ENCODE measurements around the gene PARP1.
A peak's percentile ranks its signal among the peaks of the same experiment; 100 is the strongest.

The PARP1 gene

DNA sequence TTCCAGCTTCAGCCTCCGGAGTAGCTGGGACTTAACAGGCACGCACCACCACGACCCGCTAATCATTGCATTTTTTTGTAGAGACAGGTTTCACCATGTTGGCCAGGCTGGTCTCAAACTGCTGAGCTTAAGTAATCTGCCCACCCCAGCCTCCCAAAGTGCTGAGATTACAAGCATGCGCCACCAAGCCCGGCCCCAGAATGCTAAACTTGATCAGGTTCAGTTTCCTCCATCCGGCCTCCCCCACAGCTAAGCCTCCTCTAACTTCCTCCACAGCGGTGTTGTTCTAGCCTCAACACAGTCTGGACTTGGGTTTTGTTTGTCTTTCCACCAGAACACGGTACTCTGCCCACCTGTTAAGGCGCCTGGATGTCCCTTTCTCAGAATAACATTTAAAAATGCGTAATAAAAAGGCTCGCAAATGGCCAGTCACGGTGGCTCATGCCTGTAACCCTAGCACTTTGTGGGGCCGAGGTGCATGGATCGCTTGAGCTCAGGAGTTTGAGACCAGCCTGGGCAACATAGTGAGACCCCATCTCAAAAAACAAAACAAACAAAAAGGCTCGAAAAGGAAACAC is 2.4 kb downstream of the PARP1 start:
- no peak for TF ChIP-seq ZNF274 (IDR thresholded peaks at IDR 0.05; ENCODE audit: low read depth, low read length)
- peak overlapping the region; percentile 99 for H3K4me3 ChIP-seq (ENCODE audit: low read length)

DNA sequence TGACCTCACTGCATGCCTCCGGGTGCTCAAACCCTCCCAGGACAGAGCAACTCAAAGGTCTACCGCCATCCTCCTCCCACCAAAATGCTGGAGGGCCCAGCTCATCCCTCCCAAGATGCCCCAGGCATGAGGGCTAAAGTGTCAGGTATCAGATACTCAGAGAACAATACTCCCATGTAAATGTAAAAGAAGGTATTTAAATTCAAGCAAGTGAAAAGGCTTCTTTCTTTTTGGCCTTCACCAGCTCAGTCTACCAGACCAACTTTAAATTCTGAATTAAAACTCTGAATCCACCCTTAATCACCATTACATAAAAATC is 3.0 kb downstream of the PARP1 start:
- peak overlapping the region; percentile 99; the same call in 1 of the 2 replicates for H3K4me3 ChIP-seq (ENCODE audit: low read length)
- no peak for TF ChIP-seq ZNF274 (IDR thresholded peaks at IDR 0.05; ENCODE audit: low read depth, low read length)

DNA sequence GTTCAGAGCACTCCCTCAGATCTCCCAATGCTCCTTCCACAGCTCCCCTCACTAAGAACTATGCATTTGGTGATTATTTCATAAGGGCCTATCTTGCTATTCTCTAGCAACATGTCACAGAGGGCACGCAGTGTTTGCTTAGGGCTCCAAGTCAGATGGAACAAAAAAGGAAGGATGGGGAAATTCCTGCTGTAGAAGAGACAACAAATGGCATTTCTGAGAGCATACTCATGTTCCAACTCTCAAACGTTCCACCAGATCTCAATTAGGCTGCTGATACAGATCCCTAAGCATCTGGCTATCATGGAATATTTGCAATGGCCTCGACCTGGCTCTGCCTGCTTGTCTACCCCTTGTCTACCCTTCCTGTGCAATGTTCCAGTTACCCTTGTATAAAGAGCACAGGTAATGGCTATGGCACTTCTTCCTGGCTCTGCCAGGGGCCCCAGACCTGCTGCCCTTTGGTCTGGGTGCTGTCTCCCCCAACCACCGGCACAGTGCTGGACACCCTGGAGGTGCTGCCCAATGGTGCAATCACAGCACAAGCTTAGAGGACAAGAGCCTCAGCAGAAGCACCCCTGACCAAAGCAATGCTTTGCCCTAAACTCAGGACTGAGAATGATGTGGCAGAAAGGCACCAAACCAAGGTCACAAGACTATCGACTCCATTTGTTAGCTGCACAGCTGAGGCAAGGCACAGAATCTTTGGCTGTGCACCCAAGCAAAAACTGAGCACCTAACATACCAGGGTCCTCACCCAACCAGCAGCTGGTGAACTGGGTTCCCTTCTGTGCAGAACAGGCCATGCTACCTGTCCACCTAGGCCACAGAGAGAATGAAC is 3.6 kb downstream of the PARP1 start:
- H3K4me3 ChIP-seq (ENCODE audit: low read length): peak overlapping the region; percentile 99; the same call in 1 of the 2 replicates
- TF ChIP-seq ZNF274 (IDR thresholded peaks at IDR 0.05; ENCODE audit: low read depth, low read length): no peak

DNA sequence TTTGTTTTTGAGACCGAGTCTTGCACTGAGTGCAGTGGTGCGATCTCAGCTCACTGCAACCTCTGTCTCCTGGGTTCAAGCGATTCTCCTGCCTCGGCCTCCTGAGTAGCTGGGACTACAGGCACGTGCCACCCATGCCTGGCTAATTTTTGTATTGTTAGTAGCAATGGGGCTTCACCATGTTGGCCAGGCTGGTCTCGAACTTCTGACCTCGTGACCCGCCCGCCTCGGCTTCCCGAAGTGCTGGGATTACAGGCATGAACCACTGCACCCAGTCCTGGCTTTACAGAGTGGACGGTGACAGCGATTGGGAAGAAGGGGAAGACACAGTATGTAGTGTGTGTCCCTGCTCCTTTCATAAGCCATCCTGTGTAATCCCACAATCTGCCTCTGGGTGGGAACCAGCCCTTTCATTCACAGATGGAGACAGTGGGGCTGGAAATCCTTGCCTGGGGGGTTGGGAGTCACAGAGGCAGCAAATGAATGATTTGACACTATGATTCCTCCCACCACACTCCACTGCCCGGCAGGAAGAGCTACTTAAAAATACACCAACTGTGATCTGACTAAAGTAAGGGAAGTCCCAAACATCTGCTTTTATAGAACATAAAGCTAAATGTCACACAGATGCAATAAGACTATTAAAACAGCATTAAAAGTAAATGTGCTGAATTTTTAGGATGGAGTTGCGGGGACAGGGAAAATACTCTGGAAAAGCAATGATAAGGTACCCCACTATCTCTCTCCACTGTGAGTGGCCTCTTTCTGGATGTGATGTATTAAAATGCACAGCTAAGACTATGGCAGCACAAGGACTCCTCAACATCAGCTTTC is 4.5 kb downstream of the PARP1 start:
- H3K4me3 ChIP-seq (ENCODE audit: low read length): peak overlapping the region; percentile 13; the same call in 1 of the 2 replicates
- no peak for TF ChIP-seq ZNF274 (IDR thresholded peaks at IDR 0.05; ENCODE audit: low read depth, low read length)

DNA sequence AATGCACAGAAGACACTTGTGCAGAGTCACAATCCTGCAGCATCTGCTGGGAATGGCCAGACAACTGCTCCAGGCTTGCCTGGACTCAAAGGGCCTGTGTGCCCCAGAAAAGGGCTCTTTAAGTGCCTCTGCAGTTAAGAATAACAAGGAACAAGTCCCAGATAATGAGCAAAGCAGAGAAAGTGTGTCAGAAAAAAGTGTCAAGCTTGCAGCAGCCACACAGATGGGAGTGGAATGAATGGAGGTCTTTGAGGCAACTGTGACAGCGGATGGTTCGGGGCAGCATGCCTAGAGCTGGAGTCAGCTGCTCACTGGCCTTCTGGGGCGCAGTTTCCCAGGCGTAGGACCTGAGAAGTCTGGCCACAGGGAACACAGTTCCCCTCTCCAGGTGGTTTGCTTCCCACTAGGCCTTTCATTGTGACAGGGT is 5.1 kb downstream of the PARP1 start:
- no peak for TF ChIP-seq ZNF274 (IDR thresholded peaks at IDR 0.05; ENCODE audit: low read depth, low read length)
- H3K4me3 ChIP-seq (ENCODE audit: low read length): no peak overlapping the region

DNA sequence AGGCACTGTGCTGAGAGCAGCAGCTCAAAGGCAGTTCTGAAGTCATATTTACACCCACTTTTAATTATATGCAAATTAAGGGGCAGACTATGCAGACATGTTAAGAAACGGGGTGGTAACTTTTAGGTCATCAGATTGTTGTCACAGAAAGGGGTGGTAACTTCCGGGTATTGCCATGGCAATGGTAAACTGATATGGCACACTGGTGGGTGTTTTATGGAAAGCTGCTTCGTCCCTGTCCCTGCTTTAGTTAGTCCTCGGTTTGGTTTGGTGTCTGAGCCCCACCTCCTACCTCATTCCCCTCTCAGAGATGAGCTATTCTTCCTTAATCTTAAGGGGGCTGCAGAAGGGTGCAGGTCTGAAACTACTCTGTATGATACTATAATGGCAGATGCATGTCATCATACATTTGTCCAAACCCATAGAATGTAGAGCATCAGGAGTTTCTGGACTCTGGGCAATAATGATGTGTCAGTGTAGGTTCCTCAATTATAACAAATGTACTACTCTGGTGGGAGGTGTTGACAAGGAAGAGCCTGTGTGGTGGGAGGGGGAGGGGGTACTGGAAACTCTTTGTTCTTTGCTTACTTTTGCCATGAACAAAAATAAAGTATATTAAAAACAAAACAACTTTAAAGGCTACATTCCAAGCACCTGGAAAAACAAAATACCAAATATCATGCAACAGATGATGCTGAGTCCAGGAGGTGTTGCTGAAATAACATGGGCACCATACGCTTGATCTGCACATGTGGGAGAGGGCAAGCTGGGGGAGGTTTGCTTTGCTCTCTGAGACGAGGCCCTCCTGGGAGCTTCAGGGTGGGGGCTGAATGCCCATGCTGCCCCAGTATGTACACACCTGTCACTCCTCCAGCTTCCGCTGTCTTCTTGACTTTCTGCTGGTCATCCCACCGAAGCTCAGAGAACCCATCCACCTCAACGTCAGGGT is 6.3 kb downstream of the PARP1 start:
- no peak overlapping the region for H3K4me3 ChIP-seq (ENCODE audit: low read length)
- no peak for TF ChIP-seq ZNF274 (IDR thresholded peaks at IDR 0.05; ENCODE audit: low read depth, low read length)

DNA sequence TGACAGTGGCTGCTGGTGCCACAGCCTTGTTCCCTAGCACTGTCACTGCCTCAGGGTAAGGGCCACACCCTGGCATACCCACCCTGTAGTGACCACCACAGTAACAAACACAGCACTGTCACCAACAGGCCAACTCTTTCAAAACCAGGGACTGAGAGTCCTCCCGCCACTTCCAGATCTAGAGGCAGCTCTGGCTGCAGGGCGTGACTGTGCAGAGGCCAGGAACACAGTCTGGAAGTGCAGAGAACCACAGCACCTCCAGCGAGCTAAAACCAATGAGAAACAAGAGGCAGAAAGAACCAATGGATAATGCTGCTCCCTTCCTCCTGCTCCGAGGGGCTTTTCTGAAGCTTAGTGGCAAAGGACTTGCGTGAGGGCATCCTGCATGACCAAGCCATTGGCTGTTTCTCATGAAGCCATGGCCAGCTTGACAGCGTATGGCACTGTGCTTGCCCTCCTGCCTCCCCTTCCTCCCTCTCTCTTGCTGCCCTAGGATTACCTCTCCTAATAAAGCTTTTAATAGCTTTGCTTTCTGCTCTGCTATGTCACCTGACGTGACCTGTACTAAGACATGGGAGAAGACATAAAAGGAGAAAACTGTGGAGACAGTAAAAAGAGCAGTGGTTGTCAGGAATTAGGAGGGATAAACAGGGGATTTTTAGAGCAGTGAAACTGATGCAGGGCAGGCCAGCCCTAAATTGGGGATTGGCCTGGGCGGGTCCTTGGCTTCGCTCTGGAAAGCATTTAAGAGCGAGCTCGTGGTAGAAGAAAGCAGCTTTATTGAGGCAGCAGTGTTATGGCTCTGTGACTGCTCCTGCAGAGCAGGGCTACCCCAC is 7.2 kb downstream of the PARP1 start:
- TF ChIP-seq ZNF274 (IDR thresholded peaks at IDR 0.05; ENCODE audit: low read depth, low read length): no peak
- H3K4me3 ChIP-seq (ENCODE audit: low read length): no peak overlapping the region

DNA sequence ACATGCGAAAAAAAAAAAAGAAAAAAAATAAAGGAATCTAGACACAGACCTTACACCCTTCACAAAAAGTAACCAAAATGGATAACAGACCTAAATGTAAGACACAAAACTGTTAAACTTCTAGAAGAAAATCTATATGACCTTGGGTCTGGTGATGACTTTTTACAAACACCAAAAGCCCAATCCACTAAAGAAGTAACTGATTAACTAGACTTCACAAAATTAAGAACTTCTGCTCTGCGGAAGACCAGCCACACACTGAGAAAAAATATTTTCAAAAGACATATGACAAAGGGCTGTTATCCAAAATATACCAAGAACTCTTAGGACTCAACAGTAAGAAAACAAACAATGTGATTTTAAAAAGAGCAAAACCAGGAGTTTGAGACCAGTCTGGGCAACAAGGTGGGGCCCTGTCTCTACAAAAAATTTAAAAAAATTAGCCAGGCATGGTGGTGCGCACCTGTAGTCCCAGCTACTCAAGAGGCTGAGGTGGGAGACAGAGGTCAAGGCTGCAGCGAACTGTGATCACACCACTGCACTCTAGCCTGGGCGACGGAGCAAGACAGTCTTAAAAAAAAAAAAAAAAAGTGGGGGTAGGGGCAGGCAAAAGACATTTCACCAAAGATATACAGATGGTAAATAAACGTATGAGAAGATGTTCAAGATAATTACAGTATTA is 9.8 kb downstream of the PARP1 start:
- no peak for TF ChIP-seq ZNF274 (IDR thresholded peaks at IDR 0.05; ENCODE audit: low read depth, low read length)
- no peak overlapping the region for H3K4me3 ChIP-seq (ENCODE audit: low read length)

DNA sequence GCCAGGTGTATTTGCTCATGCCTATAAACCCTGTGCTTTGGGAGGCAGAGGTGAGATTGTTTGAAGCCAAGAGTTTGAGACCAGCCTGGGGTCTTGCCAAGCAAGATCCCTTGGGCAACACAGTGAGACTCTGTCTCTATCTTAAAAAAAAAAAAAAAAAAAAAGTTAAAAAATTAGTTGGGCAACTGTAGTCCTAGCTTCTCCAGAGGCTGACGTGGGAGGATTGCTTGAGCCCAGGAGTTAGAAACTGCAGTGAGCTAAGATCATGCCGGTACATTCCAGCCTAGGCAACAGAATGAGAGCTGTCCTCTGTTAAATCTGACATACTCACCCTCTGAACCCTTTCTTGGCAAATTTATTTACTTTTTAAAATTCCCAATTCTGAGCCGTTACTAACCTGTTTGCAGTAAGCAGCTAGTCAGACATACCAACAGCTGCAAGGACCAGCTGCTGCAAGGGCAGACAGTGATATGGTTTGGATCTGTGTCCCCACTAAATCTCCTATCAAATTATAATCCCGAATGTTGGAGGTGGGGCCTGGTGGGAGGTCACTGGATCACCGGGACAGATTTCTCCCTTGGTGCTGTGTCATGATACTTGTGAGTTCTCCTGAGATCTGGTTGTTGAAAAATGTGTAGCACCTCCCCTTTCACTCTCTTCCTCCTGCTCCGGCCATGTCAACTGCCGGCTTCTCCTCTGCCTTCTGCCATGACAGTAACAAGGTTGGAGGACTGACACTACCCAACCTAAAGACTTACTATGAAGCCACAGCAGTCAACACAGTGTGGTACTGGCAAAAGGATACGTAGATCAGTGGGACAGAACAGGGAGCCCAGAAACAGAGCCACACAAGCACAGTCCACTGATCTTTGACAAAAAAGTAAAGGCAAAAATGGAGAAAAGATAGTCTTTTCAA is 10.6 kb downstream of the PARP1 start:
- TF ChIP-seq ZNF274 (IDR thresholded peaks at IDR 0.05; ENCODE audit: low read depth, low read length): no peak
- H3K4me3 ChIP-seq (ENCODE audit: low read length): no peak overlapping the region

DNA sequence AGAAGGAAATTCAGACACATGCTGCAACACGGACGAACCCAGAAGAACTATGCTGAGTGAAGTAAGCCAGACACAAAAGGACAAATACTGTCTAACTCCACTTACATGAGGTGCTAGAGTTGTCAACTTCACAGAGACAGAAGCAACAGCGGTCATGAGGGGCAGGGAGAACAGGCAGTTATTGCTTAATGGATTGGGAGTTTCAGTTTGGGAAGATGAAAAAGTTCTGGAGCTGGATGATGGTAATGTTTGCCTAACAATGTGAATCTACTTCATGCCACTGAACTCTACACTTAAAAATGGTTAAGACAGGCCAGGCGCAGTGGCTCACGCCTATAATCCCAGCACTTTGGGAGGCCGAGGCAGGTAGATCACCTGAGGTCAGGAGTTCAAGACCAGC is 12.1 kb downstream of the PARP1 start:
- H3K4me3 ChIP-seq (ENCODE audit: low read length): no peak overlapping the region
- no peak for TF ChIP-seq ZNF274 (IDR thresholded peaks at IDR 0.05; ENCODE audit: low read depth, low read length)

DNA sequence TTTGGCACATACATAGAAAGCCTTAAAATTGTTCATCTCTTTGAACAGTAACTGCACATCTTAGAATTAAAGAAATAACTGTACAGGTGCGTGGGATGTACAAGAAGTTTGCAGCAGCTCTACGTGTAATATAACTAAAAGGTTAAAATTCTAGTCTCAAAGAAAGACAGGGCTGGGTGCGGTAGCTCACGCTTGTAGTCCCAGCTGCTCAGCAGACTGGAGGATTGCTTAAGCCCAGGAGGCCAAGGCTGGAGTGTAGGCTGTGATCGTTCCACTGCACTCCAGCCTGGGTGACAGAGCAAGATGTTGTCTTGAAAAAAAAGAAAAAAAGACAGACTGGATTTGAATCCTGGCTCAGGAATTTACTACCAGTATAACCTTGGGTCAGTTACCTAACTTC is 13.4 kb downstream of the PARP1 start:
- TF ChIP-seq ZNF274 (IDR thresholded peaks at IDR 0.05; ENCODE audit: low read depth, low read length): no peak
- H3K4me3 ChIP-seq (ENCODE audit: low read length): no peak overlapping the region

Data from GM08714 (cell line).